ENCODE data around the gene PRCD.

PRCD gene

DNA sequence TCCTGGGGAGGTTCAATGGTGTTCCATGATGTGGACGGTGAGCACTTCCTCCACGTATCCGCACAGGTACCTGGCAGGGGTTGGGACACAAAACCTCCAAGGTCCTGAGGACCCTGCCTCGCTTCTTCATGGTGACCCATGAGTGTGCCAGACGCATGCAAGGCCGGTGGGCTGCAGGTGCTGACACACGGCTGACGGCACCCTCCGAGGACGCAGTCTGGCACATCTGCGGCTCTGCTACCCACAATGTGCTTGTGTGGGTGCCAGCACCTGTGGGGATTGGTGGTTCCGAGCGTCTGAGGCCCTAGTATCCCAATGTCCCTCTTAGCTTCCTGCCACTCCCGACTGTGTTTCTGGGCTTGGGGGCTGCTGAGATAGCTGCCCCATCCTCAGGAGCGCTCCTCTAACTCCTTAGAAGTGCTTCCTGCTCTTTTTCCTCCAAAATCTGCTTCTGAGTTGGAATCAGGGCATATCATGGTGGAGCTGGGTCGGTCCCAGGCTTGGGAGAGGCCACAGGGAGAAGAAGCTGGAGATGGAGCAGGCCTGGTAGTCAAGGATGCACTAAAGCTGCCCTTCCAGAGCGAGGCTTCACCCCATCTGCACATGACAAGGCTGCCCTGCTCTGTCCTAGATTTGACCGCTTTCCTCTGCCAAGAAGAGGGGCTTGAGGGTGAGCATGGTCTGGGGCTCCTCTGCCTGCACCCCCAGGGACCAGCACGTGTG lies 3.9 kb upstream of the PRCD start:
- Histone ChIP-seq H3K4me3 (ENCODE audit: low read length) (no peak overlapping the region), H3K4me1 (ENCODE audit: insufficient read depth, low read length) (peaks cover 24% of the 10 kb centered on the region), H3K27me3 (ENCODE audit: insufficient read depth, low read length) (peaks cover 42% of the 10 kb centered on the region), H3K9me3 (ENCODE audit: low read length) (no peaks in the 10 kb centered on the region), H3K36me3 (ENCODE audit: insufficient read depth, low read length) (no peaks in the 10 kb centered on the region), H2AFZ (ENCODE audit: low read depth, low read length) (no peak overlapping the region)

DNA sequence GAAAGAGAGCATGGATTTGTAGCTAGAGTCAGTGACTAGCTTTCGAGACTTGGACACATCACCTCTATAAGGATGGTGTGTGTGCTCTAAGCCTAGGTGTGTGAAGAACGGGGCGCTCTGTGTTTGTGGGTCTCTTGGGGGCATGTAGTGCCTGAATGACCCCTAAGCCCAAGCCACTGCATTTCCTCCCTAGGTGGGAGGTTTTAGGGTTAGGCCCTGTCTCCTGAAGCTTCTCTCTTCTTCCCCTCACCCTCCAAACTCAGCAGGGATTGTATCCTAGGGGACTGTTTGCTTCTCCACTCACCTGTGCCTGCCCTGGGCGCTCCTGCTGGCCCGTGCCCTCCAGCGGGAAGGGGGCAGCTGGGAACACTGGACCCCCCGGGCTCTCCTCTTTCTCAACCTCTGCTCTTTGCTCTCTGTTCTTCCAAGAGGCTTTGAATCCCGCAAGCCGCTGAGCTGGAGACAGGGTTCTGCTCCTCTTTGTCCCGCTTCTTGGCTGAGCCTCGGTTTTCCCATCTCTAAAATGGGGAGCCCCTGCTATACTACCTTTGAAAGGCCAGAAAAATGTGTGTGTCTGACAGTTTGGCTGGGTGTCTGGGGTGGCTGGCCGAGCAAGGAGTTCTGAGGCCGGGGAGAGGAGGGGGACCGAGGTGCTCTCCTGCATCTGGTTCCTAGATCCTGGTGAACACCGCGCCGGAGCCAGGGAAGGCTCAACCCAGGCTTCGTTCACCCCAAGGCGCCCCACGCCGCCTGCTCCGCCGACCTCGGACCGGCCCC lies 3.1 kb upstream of the PRCD start:
- H3K36me3 ChIP-seq (ENCODE audit: insufficient read depth, low read length) = no peaks in the 10 kb centered on the region
- H2AFZ ChIP-seq (ENCODE audit: low read depth, low read length) = no peak overlapping the region
- H3K9me3 ChIP-seq (ENCODE audit: low read length) = no peaks in the 10 kb centered on the region
- H3K4me1 ChIP-seq (ENCODE audit: insufficient read depth, low read length) = peaks cover 30% of the 10 kb centered on the region
- H3K4me3 ChIP-seq (ENCODE audit: low read length) = no peak overlapping the region
- H3K27me3 ChIP-seq (ENCODE audit: insufficient read depth, low read length) = peaks cover 42% of the 10 kb centered on the region

DNA sequence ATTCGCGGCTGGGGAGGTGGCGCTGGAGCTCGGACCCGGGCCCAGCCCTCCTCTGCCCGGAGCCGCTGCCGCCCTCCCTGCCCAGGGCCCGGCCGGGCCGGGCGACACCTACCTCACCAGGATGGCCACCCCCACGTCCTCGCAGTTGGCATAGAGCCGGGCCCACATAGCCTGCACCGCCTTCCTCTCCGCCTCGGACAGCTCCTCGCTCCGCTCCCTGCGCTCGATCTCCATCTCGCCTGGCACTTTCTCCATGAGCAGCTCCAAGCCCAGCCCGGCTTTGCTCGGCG lies 2.6 kb upstream of the PRCD start:
- peaks cover 30% of the 10 kb centered on the region for H3K4me1 ChIP-seq (ENCODE audit: insufficient read depth, low read length)
- no peak overlapping the region for H3K4me3 ChIP-seq (ENCODE audit: low read length)
- H3K9me3 ChIP-seq (ENCODE audit: low read length) = no peaks in the 10 kb centered on the region
- no peak overlapping the region for H2AFZ ChIP-seq (ENCODE audit: low read depth, low read length)
- peaks cover 42% of the 10 kb centered on the region for H3K27me3 ChIP-seq (ENCODE audit: insufficient read depth, low read length)
- no peaks in the 10 kb centered on the region for H3K36me3 ChIP-seq (ENCODE audit: insufficient read depth, low read length)

DNA sequence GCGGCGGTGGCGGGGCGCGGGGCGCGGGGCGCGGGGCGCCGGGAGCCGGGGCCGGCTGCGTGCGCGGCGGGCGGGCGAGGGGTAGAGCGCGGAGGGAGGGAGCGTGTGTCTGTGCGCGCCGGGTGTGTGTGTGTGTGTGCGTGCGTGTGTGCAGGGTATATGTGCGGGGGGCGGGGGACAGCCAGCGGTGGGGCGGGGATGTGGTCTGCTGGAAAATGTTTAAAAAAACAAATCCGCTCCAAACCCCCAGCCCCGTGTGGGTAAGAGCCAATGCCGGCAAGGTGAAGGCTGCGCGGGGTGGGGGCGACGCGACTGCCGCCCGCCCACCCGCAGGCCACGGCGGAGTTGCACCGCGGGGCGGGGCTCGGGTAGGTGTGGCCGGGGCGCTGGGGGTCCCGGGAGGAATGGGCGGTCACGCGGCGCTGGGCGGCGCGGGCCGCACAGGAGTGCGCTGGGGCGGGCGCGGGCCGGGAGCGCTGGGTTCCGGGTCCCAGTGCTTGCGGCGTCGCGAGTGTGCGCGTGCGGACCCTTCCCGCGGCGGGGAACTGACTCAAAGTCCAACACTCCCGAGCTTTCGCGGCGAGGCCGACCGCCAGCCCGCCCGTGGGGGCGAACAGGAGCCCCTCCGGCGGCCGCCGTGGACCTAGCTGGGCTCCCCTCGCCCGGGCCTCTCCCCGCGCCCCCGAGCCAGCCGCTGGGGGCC lies 2.1 kb upstream of the PRCD start, which contains the start of gene CYGB:
TSS of gene CYGB (minus strand) at position 132 of the 703 bp plus-strand sequence. CDS start 167 bp downstream, outside the sequence.
- Histone ChIP-seq H3K27me3 (ENCODE audit: insufficient read depth, low read length) (peaks cover 42% of the 10 kb centered on the region), H3K9me3 (ENCODE audit: low read length) (no peaks in the 10 kb centered on the region), H3K4me1 (ENCODE audit: insufficient read depth, low read length) (peaks cover 33% of the 10 kb centered on the region), H2AFZ (ENCODE audit: low read depth, low read length) (no peak within 1 kb of the TSS), H3K36me3 (ENCODE audit: insufficient read depth, low read length) (no peaks in the 10 kb centered on the region), H3K4me3 (ENCODE audit: low read length) (peak within 1 kb of the TSS; percentile 29)

DNA sequence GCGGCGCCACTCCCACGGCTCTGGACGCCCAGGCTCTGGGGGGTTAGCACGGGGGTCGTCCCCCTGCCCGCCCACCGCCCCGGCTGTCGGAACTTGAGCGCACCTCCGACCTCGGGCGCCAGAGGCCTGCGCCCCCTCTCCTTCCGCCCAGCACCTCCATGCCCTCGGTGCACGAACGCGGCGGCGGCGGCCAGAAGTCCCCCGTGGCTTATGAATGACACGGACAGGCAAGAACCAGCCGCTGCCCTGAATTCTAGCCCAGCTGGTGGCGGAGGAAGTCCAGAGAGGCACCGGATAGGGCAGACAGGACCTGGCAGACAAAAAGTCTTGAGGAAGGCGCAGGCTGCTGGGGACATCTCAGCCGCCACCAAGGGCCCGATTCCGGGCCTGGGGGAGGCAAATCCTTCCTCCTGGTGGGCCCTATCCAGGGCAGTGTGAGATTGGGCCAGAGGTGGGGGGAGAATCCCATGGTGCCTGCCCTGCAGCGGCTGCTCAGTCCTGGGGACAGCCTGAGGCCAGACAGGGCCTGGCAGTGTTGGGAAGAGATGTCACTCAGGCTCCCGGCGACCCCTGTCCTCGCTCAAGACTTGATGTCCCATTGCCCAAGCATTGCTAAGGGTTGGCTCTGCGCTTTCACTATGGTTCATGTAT lies 1.4 kb upstream of the PRCD start:
- Histone ChIP-seq H3K4me1 (ENCODE audit: insufficient read depth, low read length) (peaks cover 40% of the 10 kb centered on the region), H3K36me3 (ENCODE audit: insufficient read depth, low read length) (no peaks in the 10 kb centered on the region), H2AFZ (ENCODE audit: low read depth, low read length) (no peak overlapping the region), H3K4me3 (ENCODE audit: low read length) (peak overlapping the region; percentile 29), H3K9me3 (ENCODE audit: low read length) (no peaks in the 10 kb centered on the region), H3K27me3 (ENCODE audit: insufficient read depth, low read length) (peaks cover 42% of the 10 kb centered on the region)

DNA sequence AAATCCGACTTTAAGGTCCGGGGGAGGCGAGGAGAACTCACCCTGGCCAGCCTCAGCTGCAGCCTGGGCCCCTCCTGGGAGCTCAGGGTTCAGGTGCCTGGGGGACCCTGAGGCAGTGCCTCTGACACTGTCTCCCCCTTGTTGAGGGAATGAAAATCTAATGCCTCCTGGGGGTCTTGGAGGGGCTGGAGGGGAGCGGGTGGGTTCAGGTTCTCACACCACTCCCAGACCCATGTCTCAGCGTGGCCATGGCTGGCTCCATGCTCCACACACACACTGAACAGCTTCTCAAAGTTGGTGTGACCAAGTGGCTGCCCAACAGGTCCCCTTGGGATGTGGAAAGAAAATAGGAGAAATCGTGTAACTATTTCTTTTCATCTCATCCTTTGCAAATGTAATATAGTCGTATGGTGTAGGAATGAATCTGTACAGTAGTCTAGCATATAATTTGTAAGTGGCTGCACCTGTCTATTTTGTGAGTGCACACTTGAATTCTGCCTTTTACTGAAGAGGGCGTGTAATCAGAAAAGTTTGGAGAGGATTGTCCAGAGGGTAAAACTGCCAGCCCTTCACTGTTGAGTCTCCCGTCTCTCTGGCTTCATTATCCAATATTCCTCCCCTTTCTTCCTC lies 788 bp upstream of the PRCD start:
- Histone ChIP-seq H3K4me3 (ENCODE audit: low read length) (no peak overlapping the region), H2AFZ (ENCODE audit: low read depth, low read length) (no peak overlapping the region), H3K36me3 (ENCODE audit: insufficient read depth, low read length) (no peaks in the 10 kb centered on the region), H3K4me1 (ENCODE audit: insufficient read depth, low read length) (peaks cover 47% of the 10 kb centered on the region), H3K9me3 (ENCODE audit: low read length) (no peaks in the 10 kb centered on the region), H3K27me3 (ENCODE audit: insufficient read depth, low read length) (peaks cover 42% of the 10 kb centered on the region)

DNA sequence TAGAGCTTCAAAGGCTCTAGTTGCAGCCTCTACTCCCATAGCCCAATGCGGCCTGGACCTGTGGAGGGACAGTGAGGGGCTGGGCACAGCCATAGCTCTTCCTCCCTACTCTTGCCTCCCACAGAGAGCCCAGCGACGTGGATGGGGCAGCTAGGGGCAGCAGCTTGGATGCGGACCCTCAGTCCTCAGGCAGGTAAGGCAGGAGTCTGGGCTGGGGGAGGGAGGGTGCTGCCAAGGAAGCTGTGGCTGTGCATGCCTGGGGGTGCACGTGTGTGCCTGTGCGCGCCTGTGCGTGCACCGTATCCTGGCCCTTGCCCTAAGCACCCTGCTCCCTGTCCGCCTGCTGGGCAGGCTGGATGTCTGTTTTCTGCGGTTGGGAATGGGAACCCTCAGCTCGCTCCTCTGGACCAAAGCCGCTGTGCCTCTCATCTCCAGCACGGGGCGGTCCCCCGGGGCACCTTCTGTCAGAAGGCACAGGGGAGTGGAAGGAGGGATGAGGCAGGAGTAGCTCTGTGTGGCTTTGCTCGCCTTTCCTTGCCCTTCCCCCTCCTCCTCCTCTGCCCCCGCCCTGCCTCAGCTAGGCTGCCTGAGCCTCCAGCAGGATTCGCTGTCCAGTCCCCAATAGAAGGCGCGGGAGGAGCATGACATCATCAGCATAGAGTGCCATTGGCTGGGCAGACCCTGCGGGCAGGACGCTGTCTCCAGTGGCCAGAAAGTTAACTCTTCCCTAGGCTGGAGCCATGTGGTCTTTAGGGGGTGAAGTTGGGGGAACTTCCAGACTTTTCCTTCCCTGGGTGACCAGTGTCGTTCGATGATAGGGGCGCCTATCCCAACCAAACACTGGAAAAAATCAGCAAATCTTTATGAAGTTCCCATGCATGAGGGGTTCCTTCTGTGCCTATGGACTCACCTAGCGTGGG lies 797 bp downstream of the PRCD start:
- Histone ChIP-seq H2AFZ (ENCODE audit: low read depth, low read length) (no peak overlapping the region), H3K4me1 (ENCODE audit: insufficient read depth, low read length) (peaks cover 57% of the 10 kb centered on the region), H3K4me3 (ENCODE audit: low read length) (peak overlapping the region; percentile 37), H3K9me3 (ENCODE audit: low read length) (no peaks in the 10 kb centered on the region), H3K36me3 (ENCODE audit: insufficient read depth, low read length) (no peaks in the 10 kb centered on the region), H3K27me3 (ENCODE audit: insufficient read depth, low read length) (peaks cover 36% of the 10 kb centered on the region)

DNA sequence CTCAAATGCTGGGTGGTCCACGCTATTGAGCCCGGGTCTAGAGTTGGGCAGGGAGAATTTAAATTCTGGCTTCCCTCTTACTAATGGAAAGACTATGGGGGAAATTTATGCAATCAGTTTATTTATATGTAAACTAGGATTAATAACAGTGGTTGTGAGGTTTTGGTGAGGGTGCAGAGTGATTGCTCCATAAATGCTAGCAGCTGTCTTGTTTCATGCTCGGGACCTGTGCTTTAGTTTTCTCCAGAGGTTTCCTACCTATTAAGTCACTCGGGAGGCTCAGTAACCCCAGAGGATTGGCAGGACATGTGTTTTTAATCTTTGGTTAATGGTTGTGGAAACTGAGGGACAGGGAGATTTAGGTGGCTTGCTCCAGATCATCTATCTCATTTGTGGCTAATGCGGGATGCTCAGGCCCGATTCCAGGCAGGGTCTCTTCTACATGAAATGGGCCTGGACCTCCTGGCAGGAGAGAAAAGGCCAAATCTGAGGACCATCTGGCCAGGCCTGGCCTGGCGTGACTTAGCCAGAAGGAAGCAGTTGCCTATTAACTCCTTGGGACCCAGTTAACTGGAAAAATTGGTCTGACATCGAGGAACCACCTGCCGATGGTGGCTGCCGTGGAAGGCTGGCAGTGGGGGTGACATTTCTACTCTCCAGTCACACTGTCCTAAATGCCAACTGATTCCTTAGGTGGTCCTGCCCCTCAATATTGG lies 2.1 kb downstream of the PRCD start:
- peaks cover 70% of the 10 kb centered on the region for H3K4me1 ChIP-seq (ENCODE audit: insufficient read depth, low read length)
- no peaks in the 10 kb centered on the region for H3K9me3 ChIP-seq (ENCODE audit: low read length)
- H3K4me3 ChIP-seq (ENCODE audit: low read length) = no peak overlapping the region
- peaks cover 23% of the 10 kb centered on the region for H3K27me3 ChIP-seq (ENCODE audit: insufficient read depth, low read length)
- no peaks in the 10 kb centered on the region for H3K36me3 ChIP-seq (ENCODE audit: insufficient read depth, low read length)
- H2AFZ ChIP-seq (ENCODE audit: low read depth, low read length) = no peak overlapping the region

DNA sequence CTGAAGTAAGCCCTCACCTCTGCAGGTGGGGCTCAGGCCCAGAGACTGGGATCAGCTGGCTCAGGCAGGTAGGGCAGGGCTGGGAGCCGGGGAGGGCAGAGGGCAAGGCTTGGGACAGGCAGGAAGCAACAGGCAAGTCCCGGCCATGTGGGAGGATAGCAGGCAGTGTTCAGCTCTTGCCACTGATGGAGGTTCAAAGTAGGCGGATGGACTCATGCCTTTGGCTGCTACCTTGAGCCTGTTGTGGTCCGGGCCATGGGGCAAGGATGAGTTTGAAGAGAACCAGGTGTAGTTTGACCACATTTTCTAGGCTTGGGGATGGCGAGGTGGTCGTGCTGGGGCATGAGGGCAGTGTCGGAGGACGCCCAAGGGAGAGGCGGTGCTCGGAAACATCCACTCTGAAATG lies 2.7 kb downstream of the PRCD start:
- Histone ChIP-seq H3K27me3 (ENCODE audit: insufficient read depth, low read length) (peaks cover 19% of the 10 kb centered on the region), H3K9me3 (ENCODE audit: low read length) (no peaks in the 10 kb centered on the region)

DNA sequence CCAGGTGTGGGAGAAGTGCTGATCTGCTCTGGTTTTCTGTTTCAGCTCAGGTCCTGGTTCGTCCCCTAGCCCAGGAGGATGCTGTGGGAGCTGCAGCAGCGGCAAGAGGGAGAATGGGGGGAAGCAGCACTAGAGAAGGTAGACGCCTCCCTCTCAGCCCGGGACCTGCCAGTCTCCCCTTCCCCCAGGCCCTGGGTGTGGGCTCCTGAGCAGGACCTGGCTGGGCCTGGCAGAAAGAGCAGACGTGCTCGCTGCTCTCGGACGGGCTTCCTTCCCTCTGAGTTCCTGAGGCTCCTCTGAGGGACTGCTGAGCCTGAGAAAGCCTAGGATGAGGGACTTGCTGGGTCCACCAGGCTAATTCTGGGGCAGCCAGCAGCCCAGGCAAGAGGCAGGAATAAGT lies 3.1 kb downstream of the PRCD start:
- H3K9me3 ChIP-seq (ENCODE audit: low read length) = no peaks in the 10 kb centered on the region
- H3K4me3 ChIP-seq (ENCODE audit: low read length) = no peak overlapping the region
- H3K36me3 ChIP-seq (ENCODE audit: insufficient read depth, low read length) = no peaks in the 10 kb centered on the region
- H2AFZ ChIP-seq (ENCODE audit: low read depth, low read length) = no peak overlapping the region
- H3K27me3 ChIP-seq (ENCODE audit: insufficient read depth, low read length) = peaks cover 17% of the 10 kb centered on the region
- H3K4me1 ChIP-seq (ENCODE audit: insufficient read depth, low read length) = peaks cover 75% of the 10 kb centered on the region

More for the DNA sequence above, 2.7 kb downstream of the PRCD start:
- Histone ChIP-seq H3K36me3 (ENCODE audit: insufficient read depth, low read length) (no peaks in the 10 kb centered on the region), H3K4me3 (ENCODE audit: low read length) (no peak overlapping the region), H2AFZ (ENCODE audit: low read depth, low read length) (no peak overlapping the region), H3K4me1 (ENCODE audit: insufficient read depth, low read length) (peaks cover 75% of the 10 kb centered on the region)

DNA sequence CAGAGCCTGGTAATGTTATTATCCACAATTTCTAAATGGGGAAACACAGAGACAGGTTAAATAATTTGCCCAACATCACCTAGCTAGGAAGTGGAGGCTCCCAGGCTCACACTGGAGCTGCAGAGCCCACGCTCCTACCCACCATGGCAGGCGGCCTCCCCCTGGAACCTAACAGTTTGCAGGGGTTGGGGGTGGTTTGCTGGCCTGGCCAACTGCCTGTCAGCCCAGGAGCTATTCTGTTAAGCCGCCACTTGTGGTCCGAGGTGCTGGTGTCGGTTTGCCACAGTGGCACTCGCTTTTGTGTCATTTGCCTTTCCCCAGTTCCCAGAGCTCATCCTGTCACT lies 3.6 kb downstream of the PRCD start:
- Histone ChIP-seq H3K36me3 (ENCODE audit: insufficient read depth, low read length) (no peaks in the 10 kb centered on the region), H3K4me3 (ENCODE audit: low read length) (peak overlapping the region; percentile 37), H2AFZ (ENCODE audit: low read depth, low read length) (peak overlapping the region; percentile 79), H3K27me3 (ENCODE audit: insufficient read depth, low read length) (peaks cover 13% of the 10 kb centered on the region), H3K9me3 (ENCODE audit: low read length) (no peaks in the 10 kb centered on the region), H3K4me1 (ENCODE audit: insufficient read depth, low read length) (peaks cover 71% of the 10 kb centered on the region)
